ENCODE data around the gene FGD2.

DNA sequence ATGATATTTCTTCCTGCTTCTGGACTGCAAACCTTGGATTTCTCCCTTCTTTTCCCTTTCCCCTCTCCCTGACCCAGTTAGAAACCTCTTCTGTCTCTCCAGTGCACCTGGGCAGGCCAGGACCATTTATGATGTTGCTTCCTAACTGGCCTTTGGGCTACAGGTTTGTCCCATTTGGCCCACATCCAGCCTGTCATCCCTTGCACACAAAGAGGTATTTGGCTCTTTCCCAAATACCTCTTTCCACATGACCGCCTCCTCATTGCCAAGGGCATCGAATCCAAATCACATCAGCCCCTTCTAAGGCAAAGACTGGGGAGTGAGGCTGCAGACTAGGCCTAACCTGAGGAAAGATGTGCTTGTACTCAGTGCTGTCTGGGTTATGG, 13.6 kb downstream of the FGD2 start:
- TF ChIP-seq CTCF (IDR thresholded peaks at IDR 0.05; ENCODE audit: low read length): no peak
- no peak for TF ChIP-seq EZH2 (IDR thresholded peaks at IDR 0.05; ENCODE audit: borderline replicate concordance, low read length)

All from OCI-LY1 (cell line).